Heart left ventricle (tissue), 16 donors: ENCODE data around the gene PCAT7. TPM values are rescaled to one million over a fixed set of nuclear protein-coding genes. Genes with fewer than 3 reads are reported as not detected.

Source experiments
- ATAC-seq, 4 donors: fragments of 200-7000 bp; cut with Tn5 transposase; one replicate each; pipeline ENCODE4 v1.9.1; 2020 to 2022; ENCODE audit warnings: moderate library complexity in 4 of 4, mild to moderate bottlenecking in 3 of 4, moderate number of reproducible peaks in 1 of 4
- DNase-seq, 5 donors: peaks; one replicate each; pipeline ENCODE4 v3.0.0-alpha.2; 2020
- H3K27ac ChIP-seq, 12 donors: fragments of 200-600 bp; sonication (generic) in 4 of 12; one replicate each; pipeline versions ENCODE4 v1.5.0 to v1.8.0; 2016 to 2022; ENCODE audit warnings: mild to moderate bottlenecking in 2 of 12
- H3K27me3 ChIP-seq, 9 donors: fragments of 200-600 bp; sonication (generic) in 2 of 9; one replicate each; pipeline versions ENCODE4 v1.5.1 to v1.8.0; 2016 to 2022; ENCODE audit warnings: mild to moderate bottlenecking in 3 of 9
- H3K36me3 ChIP-seq, 9 donors: fragments of 200-600 bp; sonication (generic) in 2 of 9; one replicate each; pipeline versions ENCODE4 v1.5.0 to v1.8.0; 2018 to 2022; ENCODE audit warnings: mild to moderate bottlenecking in 2 of 9
- H3K4me1 ChIP-seq, 12 donors: fragments of 200-600 bp; sonication (generic) in 4 of 12; one replicate each; pipeline versions ENCODE4 v1.5.0 to v1.8.0; 2016 to 2022; ENCODE audit warnings: mild to moderate bottlenecking in 3 of 12
- H3K4me3 ChIP-seq, 12 donors: fragments of 200-600 bp; sonication (generic) in 4 of 12; one replicate each; pipeline versions ENCODE4 v1.5.0 to v1.8.0; 2017 to 2022; ENCODE audit warnings: mild to moderate bottlenecking in 9 of 12, moderate library complexity in 4 of 12
- H3K9me3 ChIP-seq, 12 donors: fragments of 200-600 bp; sonication (generic) in 4 of 12; one replicate each; pipeline versions ENCODE4 v1.5.0 to v1.8.0; 2016 to 2022; ENCODE audit warnings: mild to moderate bottlenecking in 1 of 12
- CTCF ChIP-seq, 12 donors: fragments of 200-600 bp; sonication (generic) in 4 of 12; IDR thresholded peaks; one replicate each; pipeline versions ENCODE4 v1.5.0 to v1.8.0; 2018 to 2022; ENCODE audit warnings: antibody characterized with exemption in 12 of 12, mild to moderate bottlenecking in 5 of 12
- POLR2A ChIP-seq, 2 donors: fragments of 450-650 bp; IDR thresholded peaks; one replicate each; pipeline ENCODE4 v1.6.1; 2017; ENCODE audit warnings: antibody characterized with exemption in 2 of 2, mild to moderate bottlenecking in 2 of 2, moderate library complexity in 2 of 2
- WGBS, 4 donors: extraction: QIAGEN DNeasy Blood & Tissue Kit in 2 of 4; methylation state at CpG; one replicate each; pipeline versions ENCODE4 v1.1.5 to v1.1.7; 2013 to 2018; 5-methylcytosine and 5-hydroxymethylcytosine counted together
- intact Hi-C, 10 donors: fragments of 100-400 bp; cut with DNase I; formaldehyde crosslinking; loops; one replicate each; pipeline versions ENCODE4 v1.11.1 to v1.14.2; 2022
- polyA plus RNA-seq, 2 donors: library from polyadenylated mRNA; stranded (reverse); fragments of 200-250 nt; gene quantifications; one replicate each; pipeline ENCODE4 v1.2.3, GENCODE V29; 2013
- total RNA-seq, 9 donors: library from RNA; depleted of rRNA in 2 of 9; stranded (reverse); fragments of >200 nt in 2 of 9; fragmentation: NEBNext Ultra II Directional in 3 of 9; extraction: Animal tissue kit (Norgen Biotek cat#: 25700) in 3 of 9; gene quantifications; one replicate each; pipeline versions ENCODE4 v1.1.0 to v1.2.4, GENCODE V29; 2016 to 2023
- donor health status: ischemic (EF 13 %, LVEDD 7.1; RV severe dilation, severe dysfunction).
- donor health status: healthy with polysubstance abuse.
- donor health status: DM: no; HTN: yes; CAD: no.
- donor health status: DM: no; HTN: no; CAD: no.
- donor health status: ischemic (EF 25% LVEDD 6.9; RV normal size, moderate dysfunction).
- donor health status: ischemic (EF 25% LVEDD 5.7; RV mildly dilated, moderate dysfunction).
- donor health status: healthy.
- donor health status: DM: yes; HTN: yes; CAD: no.
- donor health status: ischemic (EF 35%, LVEDD 5.7; RV mildly dilated, moderate dysfunction).
- donor health status: nonischemic (EF 11% LVEDD 7.7; RV severe dilation, severe dysfunction).
- donor health status: DM: yes; HTN: yes; CAD: no.
- donor health status: PGD.
- donor health status: ischemic (EF 29% LVEDD 5.4; RV normal size, mild dysfunction).
- donor health status: nonischemic (EF 23%, LVEDD 6.1; RV moderate dilation, normal function).

The PCAT7 gene
- total and polyA plus RNA-seq, 11 donors: not detected

- no peak for DNase-seq
- intact Hi-C loops: no loop called here
- no peak within 1 kb of the TSS for H3K4me3 ChIP-seq
Measured at GRCh38 chr9:94593459-94594345, 38.8 kb downstream of the PCAT7 start, which contains the start of gene FBP2. Gene FBP2 (minus strand): TSS chr9:94593824. CDS start chr9:94593726, 98 bp downstream.

GRCh38 chr9:94599102-94599501 is 44.2 kb downstream of the PCAT7 start:
- Histone ChIP-seq H3K27ac (no peak overlapping the region), H3K36me3 (no peaks in the 10 kb centered on the region)
- no peak for ATAC-seq

More at GRCh38 chr9:94593459-94594345, 38.8 kb downstream of the PCAT7 start, which contains the start of gene FBP2:
- Histone ChIP-seq H3K9me3 (no peaks in the 10 kb centered on the region), H3K27me3 (peaks cover 0 to 18% (median 0%) of the 10 kb centered on the region in 9 donors), H3K36me3 (no peaks in the 10 kb centered on the region), H3K4me1 (no peaks in the 10 kb centered on the region), H3K27ac (no peak within 1 kb of the TSS)
- ATAC-seq: peak in 1 of 4 donors; percentile 24
- TF ChIP-seq POLR2A (IDR thresholded peaks at IDR 0.05): no peak
- TF ChIP-seq CTCF (IDR thresholded peaks at IDR 0.05): no peak
- WGBS, 4 donors: 54 to 79% (median 59%) methylated on average over 19 to 21 of the region's 21 CpGs

DNA sequence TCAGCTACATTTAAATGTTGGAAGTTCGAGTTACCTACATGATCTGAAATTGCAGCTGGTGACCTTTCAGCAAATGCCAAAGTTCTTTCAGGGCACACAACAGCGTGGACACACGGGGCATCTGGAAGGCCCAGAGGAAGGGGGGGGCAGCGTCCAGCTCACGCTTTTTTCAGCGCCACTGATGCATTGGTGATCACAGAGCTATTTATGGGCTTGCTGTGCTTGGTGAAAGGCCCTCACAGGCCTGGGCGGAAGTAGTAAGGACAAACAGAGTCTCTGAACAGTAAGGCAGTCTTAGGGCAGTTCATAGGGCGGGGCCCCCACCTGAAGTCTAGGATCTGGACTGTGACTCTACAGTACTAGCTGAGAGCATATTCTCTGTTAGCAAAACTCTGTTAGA is 45.4 kb downstream of the PCAT7 start:
- DNase-seq (no peak), ATAC-seq (no peak)
- peaks cover 0 to 7% (median 0%) of the 10 kb centered on the region in 12 donors for H3K4me1 ChIP-seq
- H3K9me3 ChIP-seq: no peaks in the 10 kb centered on the region
- intact Hi-C loops: no loop called here
- H3K27me3 ChIP-seq: peaks cover 0 to 21% (median 0%) of the 10 kb centered on the region in 9 donors
- no peak overlapping the region for H3K4me3 ChIP-seq
- 63 to 80% (median 73%) methylated on average over 8 of the region's 8 CpGs for WGBS, 4 donors
- TF ChIP-seq CTCF (IDR thresholded peaks at IDR 0.05) (no peak), POLR2A (IDR thresholded peaks at IDR 0.05) (no peak)
- H3K27ac ChIP-seq: no peak overlapping the region
- no peaks in the 10 kb centered on the region for H3K36me3 ChIP-seq

More at GRCh38 chr9:94599102-94599501, 44.2 kb downstream of the PCAT7 start:
- Histone ChIP-seq H3K27me3 (peaks cover 0 to 11% (median 0%) of the 10 kb centered on the region in 9 donors), H3K4me3 (no peak overlapping the region), H3K9me3 (no peaks in the 10 kb centered on the region), H3K4me1 (peaks cover 0 to 7% (median 0%) of the 10 kb centered on the region in 12 donors)
- TF ChIP-seq POLR2A (IDR thresholded peaks at IDR 0.05) (no peak), CTCF (IDR thresholded peaks at IDR 0.05) (no peak)
- no peak for DNase-seq
- WGBS, 4 donors: 74 to 90% (median 80%) methylated on average over 7 of the region's 7 CpGs
- intact Hi-C loops: no loop called here

DNA sequence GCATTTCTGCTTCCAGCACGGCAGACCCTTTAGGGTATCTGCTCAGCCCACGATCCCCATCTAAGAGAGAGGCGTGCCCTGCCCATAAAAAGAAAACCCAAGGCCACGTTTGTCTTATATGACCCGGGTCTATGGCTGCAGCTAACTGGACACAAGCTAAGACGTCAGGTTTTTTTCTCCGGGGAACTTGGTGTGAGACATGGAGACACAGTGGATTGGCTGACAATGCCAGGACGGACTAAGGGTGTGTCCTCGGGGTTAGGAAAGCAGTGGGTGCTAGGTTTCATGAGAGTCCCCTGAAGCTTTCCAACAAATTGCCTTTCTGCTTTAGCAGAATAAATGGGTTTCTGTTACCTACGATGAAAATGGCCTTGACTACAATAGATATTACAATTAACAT is 45.8 kb downstream of the PCAT7 start:
- Histone ChIP-seq H3K4me3 (no peak overlapping the region), H3K27me3 (peaks cover 0 to 22% (median 0%) of the 10 kb centered on the region in 9 donors), H3K36me3 (no peaks in the 10 kb centered on the region), H3K4me1 (peaks cover 0 to 7% (median 0%) of the 10 kb centered on the region in 12 donors), H3K27ac (no peak overlapping the region), H3K9me3 (no peaks in the 10 kb centered on the region)
- intact Hi-C loops: no loop called here
- DNase-seq (no peak), ATAC-seq (no peak)
- 65 to 88% (median 71%) methylated on average over 10 of the region's 10 CpGs for WGBS, 4 donors
- TF ChIP-seq POLR2A (IDR thresholded peaks at IDR 0.05) (no peak), CTCF (IDR thresholded peaks at IDR 0.05) (no peak)
